Gastrocnemius medialis (tissue), 4 donors: ENCODE results near the gene SPATA31C1.

Experiments
- CTCF ChIP-seq, 5 experiments: fragments of 450-650 bp in 3 of 5; fragments of 200-600 bp in 2 of 5; sonication (generic) in 2 of 5; IDR thresholded peaks in 4 of 5; conservative IDR thresholded peaks in 1 of 5; 1 replicate in 4 of 5; 2 replicates in 1 of 5; pipeline ENCODE4 v1.5.1; 2016 to 2019; ENCODE audit warnings: antibody characterized with exemption in 5 of 5, mild to moderate bottlenecking in 3 of 5, moderate library complexity in 3 of 5
- POLR2A ChIP-seq, 2 donors: fragments of 450-650 bp; IDR thresholded peaks; one replicate each; pipeline ENCODE4 v1.6.1; 2017; ENCODE audit warnings: antibody characterized with exemption in 2 of 2, mild to moderate bottlenecking in 2 of 2, moderate library complexity in 2 of 2

DNA sequence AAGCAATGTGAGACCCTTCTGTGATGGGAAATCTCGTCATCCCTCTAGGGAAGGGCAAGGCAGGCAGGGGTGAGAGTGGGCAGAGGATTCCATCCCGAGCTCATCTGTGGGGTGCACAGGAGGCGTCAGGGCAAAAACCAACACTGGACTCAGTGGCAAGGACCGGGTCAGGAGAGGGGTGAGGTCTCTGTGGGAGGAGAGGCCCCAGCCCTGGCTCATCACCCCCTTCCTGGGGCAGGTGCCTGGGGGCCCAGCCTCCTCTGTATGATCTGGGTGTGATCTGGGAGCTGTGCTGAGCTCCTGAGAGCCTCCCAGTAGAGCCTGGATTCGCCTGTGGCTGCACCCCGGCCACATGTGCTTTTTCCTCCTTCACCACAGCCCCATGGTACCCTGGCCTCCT lies 34.5 kb upstream of the SPATA31C1 start:
- no peak for TF ChIP-seq POLR2A (IDR thresholded peaks at IDR 0.05)
- no peak for TF ChIP-seq CTCF (IDR thresholded peaks at IDR 0.05 in 4 of 5, conservative IDR thresholded peaks at IDR 0.05 in 1 of 5)
